Measurements from ENCODE around the gene FGB. TPM values are rescaled to one million over a fixed set of nuclear protein-coding genes. Genes with fewer than 3 reads are reported as not detected.

The FGB gene
- polyA plus RNA-seq, 1 experiment, result not detected

DNA sequence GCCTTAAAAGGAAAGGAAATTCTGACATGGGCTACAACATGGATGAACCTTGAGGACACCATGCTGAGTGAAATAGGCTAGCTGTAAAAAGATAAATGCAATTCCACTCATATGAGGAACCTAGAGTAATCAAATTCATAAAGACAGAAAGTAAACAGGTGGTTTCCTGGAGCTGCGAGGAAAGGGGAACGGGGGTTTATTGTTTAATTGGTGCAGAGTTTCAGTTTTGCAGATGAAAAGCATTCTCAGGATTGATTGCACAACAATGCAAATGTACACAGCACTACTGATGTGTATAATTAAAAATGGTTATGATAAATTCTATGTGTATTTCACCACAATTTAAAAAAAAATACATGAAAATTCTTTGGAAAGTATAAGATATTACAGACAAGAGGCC, 36.7 kb upstream of the FGB start:
- POLR2A ChIA-PET, result no interaction called here
- no peak for DNase-seq (ENCODE audit: low read depth)

DNA sequence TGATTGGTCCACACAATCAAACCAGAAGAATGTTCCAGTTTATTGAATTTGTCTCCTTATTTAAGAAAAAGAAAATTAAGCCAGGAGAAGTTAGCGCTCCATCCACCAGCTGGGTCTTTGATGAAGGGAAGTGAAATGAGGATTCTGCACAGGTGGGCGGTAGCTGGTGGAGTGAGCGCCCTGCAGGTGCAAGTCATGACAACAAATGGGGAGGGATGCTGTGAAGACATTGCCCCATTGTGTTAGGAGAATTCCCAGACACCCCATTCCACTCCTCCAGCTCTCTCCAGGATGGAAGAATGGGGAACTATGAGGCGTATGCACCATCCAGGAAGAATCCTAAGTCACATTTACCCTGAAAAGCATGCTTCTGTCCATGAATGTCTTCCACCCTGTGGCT, 35.5 kb upstream of the FGB start:
- POLR2A ChIA-PET, result no interaction called here
- CTCF ChIA-PET, result no interaction called here

More for the DNA sequence above, 36.7 kb upstream of the FGB start:
- no peak overlapping the region for H3K4me3 ChIP-seq (ENCODE audit: low read depth, low read length)
- H3K36me3 ChIP-seq (ENCODE audit: control insufficient read depth, insufficient read depth, low read length), result no peaks in the 10 kb centered on the region
- H3K27me3 ChIP-seq (ENCODE audit: control insufficient read depth, insufficient read depth, low read length), result no peaks in the 10 kb centered on the region; the same call in 1 of the 2 replicates
- CTCF ChIA-PET, result no interaction called here
- TF ChIP-seq, protein P1, sequence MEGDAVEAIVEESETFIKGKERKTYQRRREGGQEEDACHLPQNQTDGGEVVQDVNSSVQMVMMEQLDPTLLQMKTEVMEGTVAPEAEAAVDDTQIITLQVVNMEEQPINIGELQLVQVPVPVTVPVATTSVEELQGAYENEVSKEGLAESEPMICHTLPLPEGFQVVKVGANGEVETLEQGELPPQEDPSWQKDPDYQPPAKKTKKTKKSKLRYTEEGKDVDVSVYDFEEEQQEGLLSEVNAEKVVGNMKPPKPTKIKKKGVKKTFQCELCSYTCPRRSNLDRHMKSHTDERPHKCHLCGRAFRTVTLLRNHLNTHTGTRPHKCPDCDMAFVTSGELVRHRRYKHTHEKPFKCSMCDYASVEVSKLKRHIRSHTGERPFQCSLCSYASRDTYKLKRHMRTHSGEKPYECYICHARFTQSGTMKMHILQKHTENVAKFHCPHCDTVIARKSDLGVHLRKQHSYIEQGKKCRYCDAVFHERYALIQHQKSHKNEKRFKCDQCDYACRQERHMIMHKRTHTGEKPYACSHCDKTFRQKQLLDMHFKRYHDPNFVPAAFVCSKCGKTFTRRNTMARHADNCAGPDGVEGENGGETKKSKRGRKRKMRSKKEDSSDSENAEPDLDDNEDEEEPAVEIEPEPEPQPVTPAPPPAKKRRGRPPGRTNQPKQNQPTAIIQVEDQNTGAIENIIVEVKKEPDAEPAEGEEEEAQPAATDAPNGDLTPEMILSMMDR (IDR thresholded peaks at IDR 0.05; ENCODE audit: insufficient read depth, low read depth, low read length), result no peak

DNA sequence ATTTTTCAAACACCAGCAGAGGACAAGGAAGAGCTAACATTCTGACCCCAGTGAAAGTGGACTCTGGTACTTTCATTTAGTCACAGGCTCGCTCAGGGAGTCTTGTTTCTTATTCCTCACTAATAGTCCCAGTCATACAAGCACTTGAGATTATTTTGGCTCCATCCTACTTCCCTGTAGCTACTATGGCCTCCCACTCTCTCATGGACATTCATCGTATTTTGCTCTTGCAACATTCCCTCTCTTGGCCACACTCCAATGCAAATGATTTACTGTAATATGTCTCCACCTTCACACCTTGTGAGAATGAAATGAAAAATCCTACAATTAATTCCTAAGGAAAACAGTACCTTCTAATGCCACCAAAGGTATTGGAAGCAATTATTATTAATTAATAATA, 33.9 kb upstream of the FGB start:
- Histone ChIP-seq H3K4me3 (ENCODE audit: low read depth, low read length) (no peak overlapping the region), H3K27me3 (ENCODE audit: control insufficient read depth, insufficient read depth, low read length) (no peaks in the 10 kb centered on the region; the same call in 1 of the 2 replicates), H3K36me3 (ENCODE audit: control insufficient read depth, insufficient read depth, low read length) (no peaks in the 10 kb centered on the region)
- POLR2A ChIA-PET, result no interaction called here
- CTCF ChIA-PET, result interaction anchor here (0.8 to 0.9 kb wide), 2 partner anchors 22 to 25 kb away, joined by 3 read pairs; no protein-coding TSS in a partner anchor
- TF ChIP-seq, protein P1 (IDR thresholded peaks at IDR 0.05; ENCODE audit: insufficient read depth, low read depth, low read length), result no peak
- DNase-seq (ENCODE audit: low read depth), result no peak

More for the DNA sequence above, 35.5 kb upstream of the FGB start:
- Histone ChIP-seq H3K4me3 (ENCODE audit: low read depth, low read length) (no peak overlapping the region), H3K36me3 (ENCODE audit: control insufficient read depth, insufficient read depth, low read length) (no peaks in the 10 kb centered on the region), H3K27me3 (ENCODE audit: control insufficient read depth, insufficient read depth, low read length) (no peaks in the 10 kb centered on the region; the same call in 1 of the 2 replicates)
- TF ChIP-seq, protein P1 (IDR thresholded peaks at IDR 0.05; ENCODE audit: insufficient read depth, low read depth, low read length), result no peak
- DNase-seq (ENCODE audit: low read depth), result no peak

DNA sequence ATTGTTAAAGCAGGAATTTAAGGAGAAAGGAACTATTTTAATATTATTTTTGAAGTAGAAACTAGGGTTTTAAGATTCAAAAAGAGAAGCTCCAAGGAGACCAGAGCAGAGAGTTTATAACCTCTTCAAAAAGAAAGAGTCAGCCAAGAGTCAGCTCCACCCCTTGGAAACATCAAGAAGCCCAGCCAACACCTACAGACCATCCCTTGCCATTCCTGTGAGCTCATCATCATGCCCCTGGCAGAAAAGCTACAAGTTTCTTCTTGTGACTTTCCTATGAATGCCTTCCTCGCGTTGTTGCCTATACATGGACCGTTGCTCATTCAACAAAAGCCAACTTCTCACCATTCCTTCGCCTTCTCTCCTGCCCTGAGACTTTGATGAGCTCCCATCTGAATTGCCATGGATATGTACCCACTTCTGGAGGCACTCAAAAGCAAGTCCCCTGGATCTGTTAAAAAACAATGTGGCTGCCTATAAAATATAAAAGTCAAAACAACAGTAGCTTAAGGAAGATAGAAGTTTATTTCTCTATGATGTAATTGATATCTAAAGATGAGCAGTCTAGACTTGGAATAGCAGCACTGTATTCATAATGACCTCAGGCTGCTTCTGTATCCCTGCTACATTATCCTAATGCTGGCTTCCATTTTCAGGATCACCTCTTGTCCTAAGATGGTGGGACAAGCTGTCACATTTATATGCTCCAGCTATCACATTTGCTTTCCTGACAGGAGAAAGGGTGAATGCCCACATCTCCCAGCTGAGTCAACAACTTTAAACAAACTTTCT, 32.9 kb upstream of the FGB start:
- ChIA-PET POLR2A (interaction anchor here (0.6 kb wide), 1 partner anchor 884 kb away, joined by 3 read pairs; no protein-coding TSS in a partner anchor), CTCF (no interaction called here)
- DNase-seq (ENCODE audit: low read depth), result no peak
- no peak overlapping the region for H3K4me3 ChIP-seq (ENCODE audit: low read depth, low read length)
- H3K36me3 ChIP-seq (ENCODE audit: control insufficient read depth, insufficient read depth, low read length), result no peaks in the 10 kb centered on the region
- no peaks in the 10 kb centered on the region for H3K27me3 ChIP-seq (ENCODE audit: control insufficient read depth, insufficient read depth, low read length)
- TF ChIP-seq, protein P1 (IDR thresholded peaks at IDR 0.05; ENCODE audit: insufficient read depth, low read depth, low read length), result no peak

DNA sequence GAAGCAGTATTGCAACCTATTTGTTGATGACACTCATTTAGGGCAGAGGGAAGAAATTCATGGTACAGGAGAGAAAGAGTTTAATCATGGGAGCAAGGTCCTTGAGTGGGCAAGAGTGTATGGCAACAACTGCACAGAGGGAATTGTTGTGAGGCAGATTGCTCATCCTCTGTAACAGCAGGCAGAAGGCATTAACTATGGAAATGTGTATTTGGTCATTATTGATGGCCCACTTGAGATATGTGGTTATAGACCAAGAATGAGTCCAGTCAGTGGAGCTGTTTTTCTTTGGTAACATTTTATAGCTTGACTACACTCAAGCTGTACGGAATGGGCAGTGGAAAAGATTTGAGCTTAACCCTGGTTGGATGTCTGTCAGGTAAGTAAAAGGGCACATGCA, 28.5 kb upstream of the FGB start:
- POLR2A ChIA-PET, result no interaction called here

More for the DNA sequence above, 28.5 kb upstream of the FGB start:
- no peak for DNase-seq (ENCODE audit: low read depth)
- Histone ChIP-seq H3K27me3 (ENCODE audit: control insufficient read depth, insufficient read depth, low read length) (no peaks in the 10 kb centered on the region), H3K36me3 (ENCODE audit: control insufficient read depth, insufficient read depth, low read length) (peaks cover 1% of the 10 kb centered on the region), H3K4me3 (ENCODE audit: low read depth, low read length) (no peak overlapping the region)
- TF ChIP-seq, protein P1 (IDR thresholded peaks at IDR 0.05; ENCODE audit: insufficient read depth, low read depth, low read length), result no peak
- CTCF ChIA-PET, result no interaction called here

Measured in BJ (cell line).